Mesodermal cell (in vitro differentiated cells): ENCODE data around the gene ANXA6.

Experiments used
- H3K27ac ChIP-seq: 2 replicates; pipeline ENCODE4 v1.7.0; 2013; ENCODE audit warnings: mild to moderate bottlenecking, low read depth, low read length, moderate library complexity; ENCODE audit not compliant: severe bottlenecking
- H3K36me3 ChIP-seq: 2 replicates; pipeline ENCODE4 v1.7.1; 2013; ENCODE audit warnings: mild to moderate bottlenecking, low read length, moderate library complexity; ENCODE audit not compliant: control insufficient read depth, insufficient read depth
- H3K4me1 ChIP-seq: one replicate; pipeline ENCODE4 v1.7.1; 2013; ENCODE audit warnings: mild to moderate bottlenecking, low read length; ENCODE audit not compliant: insufficient read depth, control insufficient read depth, poor library complexity, severe bottlenecking
- H3K4me3 ChIP-seq: 2 replicates; pipeline ENCODE4 v1.7.0; 2013; ENCODE audit warnings: low read length, control low read depth, mild to moderate bottlenecking; ENCODE audit not compliant: insufficient read depth, poor library complexity, severe bottlenecking; ENCODE audit errors: extremely low read depth
- H3K9me3 ChIP-seq: 2 replicates; pipeline ENCODE4 v1.7.1; 2013; ENCODE audit warnings: mild to moderate bottlenecking, low read length, moderate library complexity; ENCODE audit not compliant: control insufficient read depth
- WGBS, 2 experiments: methylation state at CpG; one replicate each; pipeline ENCODE4 v1.1.5; 2013; ENCODE audit warnings: missing lambda C conversion rate in 2 of 2; ENCODE audit not compliant: insufficient coverage in 2 of 2; 5-methylcytosine and 5-hydroxymethylcytosine counted together

ANXA6 gene

DNA sequence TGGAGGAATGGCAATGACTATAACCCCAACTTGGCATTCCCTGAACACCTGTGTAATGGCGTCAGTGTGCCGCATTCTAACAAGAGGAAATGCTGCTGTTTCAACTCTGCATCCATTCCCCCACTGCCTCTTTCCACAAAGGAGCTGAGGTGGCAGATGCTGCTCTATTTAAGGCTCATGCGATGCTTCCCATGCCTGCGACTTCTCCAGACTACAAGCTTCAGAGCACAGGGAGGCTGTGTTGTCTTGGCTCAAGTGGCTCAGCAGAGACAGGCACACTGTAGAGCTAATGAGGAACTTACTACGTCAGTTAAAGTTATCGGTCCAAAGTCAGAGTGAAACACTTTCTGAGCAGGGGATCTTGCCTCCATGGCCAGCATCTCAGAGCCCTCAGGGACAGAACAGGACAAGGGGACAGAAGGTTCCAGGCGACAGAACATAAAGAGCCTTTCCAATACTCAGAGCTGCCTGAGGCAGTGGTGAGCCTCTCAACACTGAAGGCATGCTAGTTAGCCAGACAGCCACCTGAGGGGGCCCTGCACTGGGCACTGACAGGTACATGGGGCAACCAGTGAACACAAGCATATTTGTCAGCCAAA lies 98.6 kb downstream of the ANXA6 start:
- Histone ChIP-seq H3K36me3 (peaks cover 74% of the 10 kb centered on the region), H3K9me3 (no peaks in the 10 kb centered on the region), H3K4me3 (no peak overlapping the region), H3K27ac (no peak overlapping the region), H3K4me1 (peaks cover 17% of the 10 kb centered on the region)
- WGBS, 2 experiments: 96 to 99% methylated on average over 6 to 7 of the region's 7 CpGs

- Histone ChIP-seq H3K36me3 (peaks cover 74% of the 10 kb centered on the region), H3K4me1 (peaks cover 10% of the 10 kb centered on the region), H3K27ac (no peak overlapping the region), H3K9me3 (no peaks in the 10 kb centered on the region), H3K4me3 (no peak overlapping the region)
- 67 to 80% methylated on average over 4 to 5 of the region's 5 CpGs for WGBS, 2 experiments
Measured at GRCh38 chr5:151058301-151058700, 99.3 kb downstream of the ANXA6 start.

- H3K36me3 ChIP-seq: peaks cover 64% of the 10 kb centered on the region
- WGBS, 2 experiments: 93 to 97% methylated on average over 14 to 21 of the region's 25 CpGs
- no peak overlapping the region for H3K27ac ChIP-seq
- peaks cover 5% of the 10 kb centered on the region for H3K4me1 ChIP-seq
- no peaks in the 10 kb centered on the region for H3K9me3 ChIP-seq
- H3K4me3 ChIP-seq: no peak overlapping the region
Measured at GRCh38 chr5:151056379-151057325, 100.9 kb downstream of the ANXA6 start.

DNA sequence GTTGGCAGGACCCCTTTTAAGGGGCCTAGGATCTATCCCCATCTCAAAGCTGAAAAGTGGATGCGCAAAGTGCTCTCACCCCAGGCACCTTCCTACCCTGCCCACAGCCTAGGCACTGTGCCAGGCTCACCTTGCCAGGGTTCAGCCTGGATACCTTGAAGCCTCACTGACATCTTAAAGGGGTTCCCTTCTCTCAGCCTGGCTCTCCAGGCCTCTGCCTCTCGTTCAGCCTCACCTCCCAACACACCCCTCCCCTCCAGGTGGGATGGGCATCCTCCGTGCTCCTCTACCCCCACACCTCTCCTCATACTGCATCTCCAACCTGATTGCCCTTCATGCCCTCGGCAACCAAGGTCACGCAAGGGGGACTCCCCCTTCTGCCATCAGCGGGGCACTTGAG lies 102.2 kb downstream of the ANXA6 start:
- Histone ChIP-seq H3K4me1 (peaks cover 11% of the 10 kb centered on the region), H3K9me3 (no peaks in the 10 kb centered on the region), H3K27ac (no peak overlapping the region), H3K36me3 (peaks cover 60% of the 10 kb centered on the region), H3K4me3 (no peak overlapping the region)
- WGBS, 2 experiments: 92 to 98% methylated on average over 5 to 6 of the region's 6 CpGs

GRCh38 chr5:151054709-151055108 lies 102.9 kb downstream of the ANXA6 start:
- Histone ChIP-seq H3K9me3 (no peaks in the 10 kb centered on the region), H3K36me3 (peaks cover 58% of the 10 kb centered on the region), H3K4me1 (peaks cover 11% of the 10 kb centered on the region), H3K27ac (no peak overlapping the region), H3K4me3 (no peak overlapping the region)
- WGBS, 2 experiments: 75 to 100% methylated on average over 1 to 2 of the region's 3 CpGs

GRCh38 chr5:151053796-151054462 lies 103.7 kb downstream of the ANXA6 start:
- H3K27ac ChIP-seq: no peak overlapping the region
- H3K4me1 ChIP-seq: peaks cover 14% of the 10 kb centered on the region
- WGBS, 2 experiments: 90 to 96% methylated on average over 2 to 3 of the region's 4 CpGs
- peaks cover 59% of the 10 kb centered on the region for H3K36me3 ChIP-seq
- no peak overlapping the region for H3K4me3 ChIP-seq
- no peaks in the 10 kb centered on the region for H3K9me3 ChIP-seq

- peaks cover 62% of the 10 kb centered on the region for H3K36me3 ChIP-seq
- peaks cover 14% of the 10 kb centered on the region for H3K4me1 ChIP-seq
- no peaks in the 10 kb centered on the region for H3K9me3 ChIP-seq
- no peak overlapping the region for H3K4me3 ChIP-seq
- WGBS, 2 experiments: 88 to 90% methylated on average over 1 to 2 of the region's 3 CpGs
- no peak overlapping the region for H3K27ac ChIP-seq
Measured at GRCh38 chr5:151052836-151053235, 104.7 kb downstream of the ANXA6 start.

GRCh38 chr5:151051931-151052608 lies 105.5 kb downstream of the ANXA6 start:
- Histone ChIP-seq H3K4me1 (peaks cover 14% of the 10 kb centered on the region), H3K36me3 (peaks cover 66% of the 10 kb centered on the region), H3K4me3 (no peak overlapping the region), H3K27ac (no peak overlapping the region), H3K9me3 (no peaks in the 10 kb centered on the region)
- 96% methylated on average over 5 to 7 of the region's 10 CpGs for WGBS, 2 experiments

DNA sequence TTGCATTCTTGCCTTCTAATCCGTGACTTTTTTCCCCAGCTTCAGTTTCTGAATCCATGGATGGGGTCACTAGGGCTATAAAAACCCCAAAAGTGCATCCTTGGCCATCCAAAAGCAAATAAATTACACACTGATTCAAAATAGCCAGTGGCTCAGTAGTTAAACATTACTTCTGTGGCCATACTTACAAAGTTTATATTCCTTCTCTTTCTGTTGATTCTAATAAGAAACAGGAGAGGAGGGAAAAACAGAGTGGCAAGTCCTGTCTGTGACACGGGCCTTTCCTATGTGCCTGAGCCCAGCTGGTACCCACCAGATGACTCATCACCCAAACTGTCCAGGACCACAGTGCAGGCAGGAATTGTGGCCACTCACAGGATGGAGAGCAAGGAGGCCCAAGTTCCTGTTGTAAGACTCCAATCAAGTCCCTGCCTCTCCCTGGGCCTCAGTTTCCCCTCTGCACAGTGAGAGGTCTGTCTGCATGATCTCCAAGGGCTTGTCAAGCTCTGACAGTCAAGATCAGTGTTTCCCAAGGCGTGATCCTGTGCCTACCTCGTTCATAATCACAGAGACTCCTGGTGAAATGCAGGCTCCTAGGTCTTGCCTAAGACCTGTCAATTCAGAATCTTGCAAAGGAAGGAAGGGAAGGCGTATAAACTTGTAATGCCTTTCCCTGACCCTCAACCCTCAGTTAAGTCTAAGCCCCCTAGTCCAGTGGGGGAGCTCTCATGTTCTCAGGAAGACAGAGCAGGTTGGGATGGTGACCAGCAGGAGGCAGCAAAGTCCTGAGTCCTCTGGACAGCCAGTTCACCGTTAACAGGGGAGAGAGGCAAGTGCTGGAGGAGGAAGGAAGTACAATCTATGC lies 106.3 kb downstream of the ANXA6 start:
- Histone ChIP-seq H3K4me3 (no peak overlapping the region), H3K27ac (no peak overlapping the region), H3K4me1 (peaks cover 14% of the 10 kb centered on the region), H3K36me3 (peaks cover 66% of the 10 kb centered on the region), H3K9me3 (no peaks in the 10 kb centered on the region)
- 94 to 100% methylated on average over 3 to 4 of the region's 6 CpGs for WGBS, 2 experiments
